ENCODE measurements around the gene PRDM11. TPM values are rescaled to one million over a fixed set of nuclear protein-coding genes. Genes with fewer than 3 reads are reported as not detected.

Gene PRDM11
- total and polyA plus RNA-seq, 8 donors: 1.2 to 139 (median 7.9) TPM

GRCh38 chr11:45211732-45212131 is 65.3 kb downstream of the PRDM11 start:
- H3K36me3 ChIP-seq: peaks cover 12 to 34% (median 29%) of the 10 kb centered on the region in 4 donors
- no peak for DNase-seq
- TF ChIP-seq POLR2A (IDR thresholded peaks at IDR 0.05) (no peak), EP300 (IDR thresholded peaks at IDR 0.05) (no peak), POLR2AphosphoS5 (IDR thresholded peaks at IDR 0.05) (no peak)
- TF ChIP-seq, protein P1, sequence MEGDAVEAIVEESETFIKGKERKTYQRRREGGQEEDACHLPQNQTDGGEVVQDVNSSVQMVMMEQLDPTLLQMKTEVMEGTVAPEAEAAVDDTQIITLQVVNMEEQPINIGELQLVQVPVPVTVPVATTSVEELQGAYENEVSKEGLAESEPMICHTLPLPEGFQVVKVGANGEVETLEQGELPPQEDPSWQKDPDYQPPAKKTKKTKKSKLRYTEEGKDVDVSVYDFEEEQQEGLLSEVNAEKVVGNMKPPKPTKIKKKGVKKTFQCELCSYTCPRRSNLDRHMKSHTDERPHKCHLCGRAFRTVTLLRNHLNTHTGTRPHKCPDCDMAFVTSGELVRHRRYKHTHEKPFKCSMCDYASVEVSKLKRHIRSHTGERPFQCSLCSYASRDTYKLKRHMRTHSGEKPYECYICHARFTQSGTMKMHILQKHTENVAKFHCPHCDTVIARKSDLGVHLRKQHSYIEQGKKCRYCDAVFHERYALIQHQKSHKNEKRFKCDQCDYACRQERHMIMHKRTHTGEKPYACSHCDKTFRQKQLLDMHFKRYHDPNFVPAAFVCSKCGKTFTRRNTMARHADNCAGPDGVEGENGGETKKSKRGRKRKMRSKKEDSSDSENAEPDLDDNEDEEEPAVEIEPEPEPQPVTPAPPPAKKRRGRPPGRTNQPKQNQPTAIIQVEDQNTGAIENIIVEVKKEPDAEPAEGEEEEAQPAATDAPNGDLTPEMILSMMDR (IDR thresholded peaks at IDR 0.05): no peak
- H3K4me3 ChIP-seq: no peak overlapping the region
- H3K27ac ChIP-seq: peak overlapping the region in 1 of 5 donors; percentile 89
- H3K9me3 ChIP-seq: no peaks in the 10 kb centered on the region
- intact Hi-C loops (cut with DNase I; ENCODE audit: low total_unique reads): no loop called here
- WGBS, 5 donors: 88 to 96% (median 93%) methylated on average over 9 of the region's 9 CpGs
- peaks cover 18 to 48% (median 36%) of the 10 kb centered on the region in 4 donors for H3K4me1 ChIP-seq
- H3K27me3 ChIP-seq: no peaks in the 10 kb centered on the region

- H3K27me3 ChIP-seq: no peaks in the 10 kb centered on the region
- H3K9me3 ChIP-seq: no peaks in the 10 kb centered on the region
- peaks cover 18 to 44% (median 34%) of the 10 kb centered on the region in 4 donors for H3K4me1 ChIP-seq
- no peak overlapping the region for H3K4me3 ChIP-seq
- peaks cover 12 to 31% (median 27%) of the 10 kb centered on the region in 4 donors for H3K36me3 ChIP-seq
- WGBS, 5 donors: 89 to 94% (median 92%) methylated on average over 27 to 31 of the region's 31 CpGs
- H3K27ac ChIP-seq: no peak overlapping the region
- TF ChIP-seq, protein P1 (IDR thresholded peaks at IDR 0.05): no peak
- TF ChIP-seq EP300 (IDR thresholded peaks at IDR 0.05) (no peak), POLR2AphosphoS5 (IDR thresholded peaks at IDR 0.05) (no peak)
- intact Hi-C loops (cut with DNase I; ENCODE audit: low total_unique reads): no loop called here
- DNase-seq: no peak
Observed at GRCh38 chr11:45212566-45213315, 66.3 kb downstream of the PRDM11 start.

- Histone ChIP-seq H3K9me3 (no peaks in the 10 kb centered on the region), H3K27me3 (no peaks in the 10 kb centered on the region), H3K4me1 (peaks cover 18 to 38% (median 31%) of the 10 kb centered on the region in 4 donors), H3K4me3 (no peak overlapping the region), H3K36me3 (peaks cover 12 to 31% (median 27%) of the 10 kb centered on the region in 4 donors), H3K27ac (no peak overlapping the region)
- intact Hi-C loops (cut with DNase I; ENCODE audit: low total_unique reads): no loop called here
- DNase-seq: no peak
- WGBS, 5 donors: 86 to 95% (median 91%) methylated on average over 12 of the region's 12 CpGs
- no peak for TF ChIP-seq POLR2A (IDR thresholded peaks at IDR 0.05)
- TF ChIP-seq, protein P1 (IDR thresholded peaks at IDR 0.05): no peak
- no peak for TF ChIP-seq EP300 (IDR thresholded peaks at IDR 0.05)
- TF ChIP-seq POLR2AphosphoS5 (IDR thresholded peaks at IDR 0.05): no peak
Observed at GRCh38 chr11:45213316-45213665, 66.9 kb downstream of the PRDM11 start.

GRCh38 chr11:45213717-45214116 is 67.3 kb downstream of the PRDM11 start:
- H3K36me3 ChIP-seq: peaks cover 12 to 31% (median 27%) of the 10 kb centered on the region in 4 donors
- intact Hi-C loops (cut with DNase I; ENCODE audit: low total_unique reads): no loop called here
- no peak for TF ChIP-seq EP300 (IDR thresholded peaks at IDR 0.05)
- TF ChIP-seq POLR2A (IDR thresholded peaks at IDR 0.05): no peak
- TF ChIP-seq, protein P1 (IDR thresholded peaks at IDR 0.05): no peak
- TF ChIP-seq POLR2AphosphoS5 (IDR thresholded peaks at IDR 0.05): no peak
- no peak overlapping the region for H3K4me3 ChIP-seq
- no peak for DNase-seq
- H3K9me3 ChIP-seq: no peaks in the 10 kb centered on the region
- WGBS, 5 donors: 94 to 100% (median 100%) methylated on average over 1 of the region's 1 CpG
- peaks cover 14 to 34% (median 27%) of the 10 kb centered on the region in 4 donors for H3K4me1 ChIP-seq
- H3K27ac ChIP-seq: no peak overlapping the region
- no peaks in the 10 kb centered on the region for H3K27me3 ChIP-seq

All from stomach (tissue), 9 donors.